ENCODE data around the gene ACCS. TPM values are rescaled to one million over a fixed set of nuclear protein-coding genes. Genes with fewer than 3 reads are reported as not detected.
A peak's percentile ranks its signal among the peaks of the same experiment; 100 is the strongest.

ACCS gene
- total RNA-seq, 4 donors from 2014 or later = 14.4 to 23.2 (median 20.1) TPM

GRCh38 chr11:44029507-44029845 is 36.6 kb upstream of the ACCS start:
- H3K36me3 ChIP-seq = no peaks in the 10 kb centered on the region
- peaks cover 4% of the 10 kb centered on the region for H3K9me3 ChIP-seq
- no peak overlapping the region for H3K4me3 ChIP-seq (replicated peaks in 1 of 3)
- no peak overlapping the region for H3K27ac ChIP-seq
- intact Hi-C loops (cut with DNase I) = no loop called here
- H3K4me1 ChIP-seq = peaks cover 0 to 13% of the 10 kb centered on the region in 2 donors
- TF ChIP-seq CTCF (IDR thresholded peaks at IDR 0.05) = no peak
- no peak for TF ChIP-seq POLR2A (IDR thresholded peaks at IDR 0.05)
- no peak for DNase-seq
- H3K27me3 ChIP-seq = no peaks in the 10 kb centered on the region
- 100% methylated on average over 1 of the region's 1 CpG for WGBS, 2 donors

GRCh38 chr11:44029977-44030911 is 35.8 kb upstream of the ACCS start:
- no peak for TF ChIP-seq POLR2A (IDR thresholded peaks at IDR 0.05)
- no peak for TF ChIP-seq CTCF (IDR thresholded peaks at IDR 0.05)
- DNase-seq = no peak
- WGBS, 2 donors = 35 to 38% methylated on average over 5 of the region's 5 CpGs
- Histone ChIP-seq H3K27me3 (no peaks in the 10 kb centered on the region), H3K27ac (peak overlapping the region; percentile 48 to 76 (median 63)), H3K36me3 (no peaks in the 10 kb centered on the region), H3K4me1 (peaks cover 0 to 13% of the 10 kb centered on the region in 2 donors), H3K4me3 (replicated peaks in 1 of 3) (no peak overlapping the region), H3K9me3 (peaks cover 4% of the 10 kb centered on the region)
- intact Hi-C loops (cut with DNase I) = loop anchor here (10.0 kb wide), 1 partner anchor 135 kb away; no protein-coding TSS in a partner anchor

- Histone ChIP-seq H3K4me3 (replicated peaks in 1 of 3) (no peak overlapping the region), H3K36me3 (no peaks in the 10 kb centered on the region), H3K4me1 (peaks cover 0 to 13% of the 10 kb centered on the region in 2 donors), H3K27me3 (no peaks in the 10 kb centered on the region), H3K9me3 (peaks cover 3% of the 10 kb centered on the region), H3K27ac (peak overlapping the region; percentile 63 to 76 (median 69))
- no peak for TF ChIP-seq CTCF (IDR thresholded peaks at IDR 0.05)
- no peak for TF ChIP-seq POLR2A (IDR thresholded peaks at IDR 0.05)
- intact Hi-C loops (cut with DNase I) = loop anchor here (10.0 kb wide), 1 partner anchor 136 kb away; no protein-coding TSS in a partner anchor
- no peak for DNase-seq
- WGBS, 2 donors = 69 to 76% methylated on average over 5 of the region's 5 CpGs
Measured at GRCh38 chr11:44030996-44031395, 35.1 kb upstream of the ACCS start.

GRCh38 chr11:44031549-44031948 is 34.5 kb upstream of the ACCS start:
- peaks cover 0 to 13% of the 10 kb centered on the region in 2 donors for H3K4me1 ChIP-seq
- intact Hi-C loops (cut with DNase I) = loop anchor here (10.0 kb wide), 1 partner anchor 137 kb away; no protein-coding TSS in a partner anchor
- 93 to 96% methylated on average over 5 of the region's 5 CpGs for WGBS, 2 donors
- H3K9me3 ChIP-seq = no peaks in the 10 kb centered on the region
- H3K27ac ChIP-seq = peak overlapping the region; percentile 12 to 76 (median 63)
- no peaks in the 10 kb centered on the region for H3K36me3 ChIP-seq
- no peak overlapping the region for H3K4me3 ChIP-seq (replicated peaks in 1 of 3)
- H3K27me3 ChIP-seq = no peaks in the 10 kb centered on the region
- DNase-seq = no peak
- TF ChIP-seq POLR2A (IDR thresholded peaks at IDR 0.05) = no peak
- no peak for TF ChIP-seq CTCF (IDR thresholded peaks at IDR 0.05)
